Panc1 (cell line): ENCODE results near the gene LRRC43. TPM values are rescaled to one million over a fixed set of nuclear protein-coding genes. Genes with fewer than 3 reads are reported as not detected.

Experiments used
- ATAC-seq: fragments of 200-7000 bp; cut with Tn5 transposase; 2 replicates; pipeline ENCODE4 v1.9.1; 2020; ENCODE audit warnings: mild to moderate bottlenecking, moderate library complexity
- BruUV-seq: library from RNA; stranded (reverse); fragments of 400-500 nt; replicated peaks from 2 replicates; lab custom pipeline; 2021; lab: Mats Ljungman, UMichigan
- CTCF ChIA-PET: fragments of 300-600 bp; sonication (Branson Sonifier 250); formaldehyde crosslinking; loops from one replicate; lab custom pipeline; 2022; ENCODE audit warnings: antibody characterized with exemption; lab: Charles Lee
- POLR2A ChIA-PET: fragments of 300-600 bp; sonication (Branson Sonifier 250); formaldehyde crosslinking; loops from one replicate; lab custom pipeline; 2022; ENCODE audit warnings: antibody characterized with exemption; lab: Charles Lee
- DNase-seq: peaks from one replicate; pipeline ENCODE4 v3.0.0-alpha.2; 2010; ENCODE audit warnings: low read depth, low spot score
- H3K27ac ChIP-seq: 2 replicates; pipeline ENCODE4 v1.5.1; 2011; ENCODE audit warnings: mild to moderate bottlenecking, low read length, inconsistent platforms
- H3K27me3 ChIP-seq: fragments of 200-500 bp; sonication (Bioruptor generic); 2 replicates; pipeline ENCODE4 v1.6.0; 2014; ENCODE audit warnings: low read length, inconsistent platforms; ENCODE audit not compliant: control insufficient read depth, insufficient read depth
- H3K36me3 ChIP-seq: fragments of 200-500 bp; sonication (Bioruptor generic); 2 replicates; pipeline ENCODE4 v1.5.1; 2014; ENCODE audit warnings: inconsistent platforms, mild to moderate bottlenecking, low read length, moderate library complexity; ENCODE audit not compliant: control insufficient read depth, insufficient read depth
- H3K4me1 ChIP-seq: 2 replicates; pipeline ENCODE4 v1.5.1; 2011; ENCODE audit warnings: inconsistent platforms, mild to moderate bottlenecking, low read length, moderate library complexity; ENCODE audit not compliant: control insufficient read depth, insufficient read depth
- H3K4me3 ChIP-seq, 2 experiments: 2 replicates each; pipeline ENCODE4 v1.5.1; 2011 to 2012; ENCODE audit warnings: low read depth in 2 of 2, low read length in 2 of 2, mild to moderate bottlenecking in 2 of 2, inconsistent platforms in 1 of 2, moderate library complexity in 1 of 2
- H3K9me3 ChIP-seq: fragments of 200-500 bp; sonication (Bioruptor generic); 2 replicates; pipeline ENCODE4 v1.5.1; 2014; ENCODE audit warnings: low read depth, mild to moderate bottlenecking, inconsistent platforms, low read length, moderate library complexity; ENCODE audit not compliant: control insufficient read depth, insufficient read depth
- CTCF ChIP-seq: fragments of 450-650 bp; IDR thresholded peaks from 2 replicates; pipeline ENCODE4 v1.5.1; 2017; ENCODE audit warnings: mild to moderate bottlenecking
- POLR2AphosphoS5 ChIP-seq: IDR thresholded peaks from 2 replicates; pipeline ENCODE4 v1.6.1; 2012; ENCODE audit warnings: mild to moderate bottlenecking, low read depth, low read length, moderate library complexity
- SIN3A ChIP-seq: IDR thresholded peaks from 2 replicates; pipeline ENCODE4 v1.6.1; 2012; ENCODE audit warnings: low read depth, mild to moderate bottlenecking, low read length, moderate library complexity, borderline replicate concordance; ENCODE audit not compliant: insufficient read depth
- TCF7L2 ChIP-seq: IDR thresholded peaks from 2 replicates; pipeline ENCODE4 v1.6.1; 2011; ENCODE audit warnings: mild to moderate bottlenecking, low read depth, low read length, inconsistent platforms
- in situ Hi-C: cut with HindIII; loops from 2 replicates; pipeline ENCODE4 v1.10.0; 2016; ENCODE audit warnings: low sequenced_read_pairs, low pct_unique_long_range_greater_than_20kb
- intact Hi-C: fragments of 100-400 bp; cut with micrococcal nuclease; formaldehyde crosslinking; loops from one replicate; pipeline ENCODE4 v1.10.0; 2022; ENCODE audit not compliant: unreplicated experiment
- total RNA-seq: library from RNA; stranded (reverse); gene quantifications from one replicate; pipeline ENCODE4 v1.2.1, GENCODE V29; 2021; ENCODE audit not compliant: unreplicated experiment
- TF ChIP-seq, protein P1 (sequence below), 2 experiments: IDR thresholded peaks; 2 replicates each; pipeline ENCODE4 v1.6.1; 2011 to 2012; ENCODE audit warnings: low read depth in 2 of 2, control low read depth in 1 of 2, low read length in 1 of 2, mild to moderate bottlenecking in 1 of 2, moderate library complexity in 1 of 2; ENCODE audit not compliant: insufficient read depth in 1 of 2

The LRRC43 gene
- total RNA-seq, 1 experiment from 2014 or later, result 1.5 TPM

DNA sequence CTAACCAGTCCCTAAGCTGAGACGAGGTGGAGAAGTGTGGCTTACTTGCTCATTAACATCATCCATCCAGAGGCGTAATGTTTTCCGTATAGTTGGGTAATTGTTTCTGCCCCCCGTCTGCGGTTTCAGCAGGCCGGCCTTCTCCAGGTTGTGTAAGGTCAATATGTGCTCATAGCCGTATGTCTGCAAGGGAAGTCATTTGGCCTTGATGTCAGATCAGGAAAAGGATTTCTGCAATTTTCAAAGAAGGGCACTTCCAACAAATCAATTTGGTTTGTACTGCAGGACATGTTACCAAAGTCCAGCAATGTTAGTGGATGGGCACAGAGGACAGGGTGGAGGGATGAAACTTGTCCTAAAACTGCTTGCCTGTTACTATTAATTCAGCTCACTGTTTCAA lies 52.8 kb downstream of the LRRC43 start:
- Histone ChIP-seq H3K36me3 (peaks cover 8% of the 10 kb centered on the region; the same call in 1 of the 2 replicates), H3K27ac (no peak overlapping the region), H3K27me3 (no peaks in the 10 kb centered on the region), H3K4me3 (no peak overlapping the region), H3K9me3 (no peaks in the 10 kb centered on the region), H3K4me1 (no peaks in the 10 kb centered on the region)
- intact Hi-C loops (no loop called here), in situ Hi-C loops (no loop called here)
- ChIA-PET CTCF (no interaction called here), POLR2A (no interaction called here)
- no peak for TF ChIP-seq CTCF
- TF ChIP-seq, protein P1, sequence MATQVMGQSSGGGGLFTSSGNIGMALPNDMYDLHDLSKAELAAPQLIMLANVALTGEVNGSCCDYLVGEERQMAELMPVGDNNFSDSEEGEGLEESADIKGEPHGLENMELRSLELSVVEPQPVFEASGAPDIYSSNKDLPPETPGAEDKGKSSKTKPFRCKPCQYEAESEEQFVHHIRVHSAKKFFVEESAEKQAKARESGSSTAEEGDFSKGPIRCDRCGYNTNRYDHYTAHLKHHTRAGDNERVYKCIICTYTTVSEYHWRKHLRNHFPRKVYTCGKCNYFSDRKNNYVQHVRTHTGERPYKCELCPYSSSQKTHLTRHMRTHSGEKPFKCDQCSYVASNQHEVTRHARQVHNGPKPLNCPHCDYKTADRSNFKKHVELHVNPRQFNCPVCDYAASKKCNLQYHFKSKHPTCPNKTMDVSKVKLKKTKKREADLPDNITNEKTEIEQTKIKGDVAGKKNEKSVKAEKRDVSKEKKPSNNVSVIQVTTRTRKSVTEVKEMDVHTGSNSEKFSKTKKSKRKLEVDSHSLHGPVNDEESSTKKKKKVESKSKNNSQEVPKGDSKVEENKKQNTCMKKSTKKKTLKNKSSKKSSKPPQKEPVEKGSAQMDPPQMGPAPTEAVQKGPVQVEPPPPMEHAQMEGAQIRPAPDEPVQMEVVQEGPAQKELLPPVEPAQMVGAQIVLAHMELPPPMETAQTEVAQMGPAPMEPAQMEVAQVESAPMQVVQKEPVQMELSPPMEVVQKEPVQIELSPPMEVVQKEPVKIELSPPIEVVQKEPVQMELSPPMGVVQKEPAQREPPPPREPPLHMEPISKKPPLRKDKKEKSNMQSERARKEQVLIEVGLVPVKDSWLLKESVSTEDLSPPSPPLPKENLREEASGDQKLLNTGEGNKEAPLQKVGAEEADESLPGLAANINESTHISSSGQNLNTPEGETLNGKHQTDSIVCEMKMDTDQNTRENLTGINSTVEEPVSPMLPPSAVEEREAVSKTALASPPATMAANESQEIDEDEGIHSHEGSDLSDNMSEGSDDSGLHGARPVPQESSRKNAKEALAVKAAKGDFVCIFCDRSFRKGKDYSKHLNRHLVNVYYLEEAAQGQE (IDR thresholded peaks at IDR 0.05; ENCODE audit: insufficient read depth in 1 of 2, low read depth in 2 of 2, low read length in 1 of 2), result no peak
- TF ChIP-seq TCF7L2, result no peak
- no peak for TF ChIP-seq SIN3A
- TF ChIP-seq POLR2AphosphoS5, result no peak
- DNase-seq, result no peak
- ATAC-seq, result no peak
- no TSS peak for BruUV-seq

DNA sequence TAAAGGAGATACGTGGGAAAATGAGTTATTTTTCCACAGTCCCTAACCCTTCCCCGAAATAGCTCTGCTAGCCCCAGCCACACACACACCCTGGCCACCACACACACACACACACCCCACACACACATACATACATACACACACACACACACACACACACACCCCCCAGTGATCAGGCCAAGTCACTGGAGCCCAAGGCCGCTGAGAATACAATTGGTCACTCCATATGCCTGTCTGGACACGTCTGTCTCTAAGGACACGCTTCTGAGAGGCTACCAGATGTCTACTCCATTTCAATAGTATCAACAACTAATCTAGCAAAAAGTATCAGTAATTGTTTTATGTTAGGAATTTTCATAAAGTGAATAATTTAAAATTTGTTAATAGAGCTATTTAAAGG lies 55.9 kb downstream of the LRRC43 start:
- in situ Hi-C loops, result no loop called here

More for the DNA sequence above, 55.9 kb downstream of the LRRC43 start:
- H3K27ac ChIP-seq, result no peak overlapping the region
- no peak for TF ChIP-seq SIN3A
- no peak for TF ChIP-seq TCF7L2
- TF ChIP-seq POLR2AphosphoS5, result no peak
- TF ChIP-seq, protein P1 (IDR thresholded peaks at IDR 0.05; ENCODE audit: insufficient read depth in 1 of 2, low read depth in 2 of 2, low read length in 1 of 2), result no peak
- TF ChIP-seq CTCF, result no peak
- H3K4me1 ChIP-seq, result no peaks in the 10 kb centered on the region
- no peak for DNase-seq
- BruUV-seq, result no TSS peak
- no peaks in the 10 kb centered on the region for H3K9me3 ChIP-seq
- ChIA-PET POLR2A (no interaction called here), CTCF (no interaction called here)
- intact Hi-C loops, result no loop called here
- H3K4me3 ChIP-seq, result no peak overlapping the region
- ATAC-seq, result no peak
- H3K27me3 ChIP-seq, result no peaks in the 10 kb centered on the region
- H3K36me3 ChIP-seq, result peaks cover 2% of the 10 kb centered on the region; the same call in 1 of the 2 replicates
